Erythroblast (primary cell): ENCODE data around the gene LRIG1.

Source experiments
- DNase-seq, 2 experiments: peaks; one replicate each; lab custom pipeline; 2025; lab: John Stamatoyannopoulos, UW
- GATA1 ChIP-seq: IDR thresholded peaks from 2 replicates; pipeline ENCODE4 v1.6.1; 2011; ENCODE audit warnings: low read depth, mild to moderate bottlenecking, control low read depth, low read length, moderate library complexity
- POLR2A ChIP-seq: IDR thresholded peaks from 2 replicates; pipeline ENCODE4 v1.6.1; 2011; ENCODE audit warnings: mild to moderate bottlenecking, low read length

The LRIG1 gene

DNA sequence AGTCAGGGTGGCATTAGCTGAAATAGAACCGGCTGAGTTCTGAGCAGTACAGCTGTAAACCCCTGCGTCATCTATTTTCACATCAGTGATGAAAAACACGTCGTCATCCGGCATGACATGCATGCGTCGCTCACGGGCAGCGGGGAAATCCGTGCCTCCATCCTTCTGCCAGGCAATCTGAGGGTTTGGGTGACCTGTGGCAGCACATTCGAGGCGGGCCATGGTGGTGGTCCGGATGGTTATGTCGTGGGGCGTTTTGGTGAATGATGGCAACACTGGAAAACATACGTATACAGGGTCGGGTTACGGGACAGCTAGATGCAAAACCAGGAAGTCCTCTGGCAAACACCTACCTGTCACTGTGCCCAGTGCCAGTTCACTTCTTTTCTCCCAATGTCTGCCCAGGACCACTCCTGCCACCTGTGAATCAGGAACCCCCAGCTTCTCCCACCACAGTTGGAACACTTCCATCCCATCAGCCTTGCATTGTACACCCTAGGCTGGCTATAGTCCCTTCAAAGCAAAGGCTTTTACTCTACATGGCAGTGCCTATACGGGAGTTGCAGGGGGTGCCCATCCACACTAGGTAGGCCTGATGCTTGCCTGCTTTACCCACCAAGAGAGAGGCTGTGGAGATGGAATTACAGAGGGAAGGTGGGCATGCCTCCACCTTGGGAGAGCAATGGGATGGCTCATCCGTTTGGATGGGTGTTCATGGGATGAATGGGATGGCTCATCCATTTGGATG, 116.7 kb downstream of the LRIG1 start:
- TF ChIP-seq GATA1: no peak
- no peak for TF ChIP-seq POLR2A
- no peak for DNase-seq

DNA sequence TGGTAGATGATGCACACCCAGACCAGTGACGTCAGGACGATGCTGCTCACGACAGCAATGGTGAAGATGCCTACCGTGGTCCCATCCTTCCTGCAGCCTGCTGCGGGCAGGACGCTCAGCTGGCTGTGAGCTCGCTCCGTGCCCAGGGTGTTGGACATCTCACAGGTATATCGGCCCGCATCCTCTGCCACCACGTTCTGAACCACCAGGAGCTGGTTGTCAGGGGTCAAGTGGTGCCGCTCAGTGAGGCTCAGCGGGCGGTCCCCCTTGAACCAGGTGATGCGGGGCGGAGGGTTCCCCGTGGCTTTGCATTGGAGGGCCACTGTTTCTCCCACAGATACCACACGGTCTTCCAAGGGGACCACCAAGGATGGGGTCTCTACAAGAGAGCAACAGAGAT, 117.8 kb downstream of the LRIG1 start:
- TF ChIP-seq POLR2A (no peak), GATA1 (no peak)
- DNase-seq: no peak

DNA sequence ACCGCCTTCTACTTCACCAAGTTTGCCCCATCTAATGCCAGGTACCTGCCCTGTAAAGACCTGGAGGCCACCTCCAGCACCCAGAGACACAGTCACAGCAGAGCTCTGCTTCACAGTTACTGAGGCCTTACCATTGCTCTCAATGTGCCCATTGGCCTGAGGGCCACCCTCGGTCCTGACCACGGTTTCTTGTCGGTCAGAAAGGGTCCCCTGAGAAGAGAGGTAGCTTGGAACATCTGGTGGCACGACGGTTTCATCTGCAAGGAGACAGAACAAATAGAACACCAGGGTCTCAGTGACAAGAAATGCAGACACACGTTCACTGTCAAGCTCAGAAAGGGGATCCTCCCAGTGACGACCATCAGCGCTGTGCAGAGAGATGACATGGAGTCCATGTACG, 118.7 kb downstream of the LRIG1 start:
- no peak for TF ChIP-seq GATA1
- TF ChIP-seq POLR2A: no peak
- DNase-seq: no peak

GRCh38 chr3:66381626-66382025, 119.2 kb downstream of the LRIG1 start:
- TF ChIP-seq POLR2A (no peak), GATA1 (no peak)
- DNase-seq: no peak

DNA sequence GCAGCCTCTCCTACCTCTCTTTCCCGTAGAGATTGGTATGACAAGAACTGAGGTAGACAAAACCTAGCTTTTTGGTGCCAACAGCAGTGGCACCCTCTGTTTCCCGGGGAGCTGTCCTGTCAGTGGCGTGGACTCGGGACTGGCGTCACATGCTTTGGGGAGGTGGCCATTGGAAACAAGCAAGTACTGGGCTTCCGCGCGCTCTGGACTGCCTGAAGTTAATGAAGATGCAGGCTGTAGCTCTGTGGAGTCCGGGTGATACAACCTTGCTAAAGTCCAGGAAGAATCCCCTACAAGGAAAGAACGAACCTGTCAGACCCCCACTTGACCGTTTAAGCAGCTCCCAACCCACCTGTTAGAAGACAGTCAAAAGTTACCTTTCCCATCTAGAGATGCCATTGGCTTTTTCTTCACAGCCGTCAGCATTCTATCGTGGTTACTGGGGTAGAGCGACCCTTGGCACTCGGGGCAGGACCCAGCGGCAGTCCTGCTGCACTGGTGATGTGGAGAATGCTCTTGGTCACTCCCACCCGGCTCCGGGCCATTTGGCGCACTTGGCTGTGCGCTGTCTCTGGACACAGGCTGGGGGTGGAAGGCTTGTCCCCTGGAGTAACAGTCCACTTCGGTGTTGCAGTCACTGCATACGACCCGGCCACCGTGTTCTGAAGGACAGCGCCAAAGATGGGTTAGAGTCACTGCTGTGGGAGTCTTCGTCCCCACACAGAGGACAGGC, 120.5 kb downstream of the LRIG1 start:
- DNase-seq: no peak
- no peak for TF ChIP-seq POLR2A
- TF ChIP-seq GATA1: no peak

GRCh38 chr3:66379565-66379964, 121.3 kb downstream of the LRIG1 start:
- DNase-seq: no peak
- TF ChIP-seq GATA1: no peak
- TF ChIP-seq POLR2A: no peak

DNA sequence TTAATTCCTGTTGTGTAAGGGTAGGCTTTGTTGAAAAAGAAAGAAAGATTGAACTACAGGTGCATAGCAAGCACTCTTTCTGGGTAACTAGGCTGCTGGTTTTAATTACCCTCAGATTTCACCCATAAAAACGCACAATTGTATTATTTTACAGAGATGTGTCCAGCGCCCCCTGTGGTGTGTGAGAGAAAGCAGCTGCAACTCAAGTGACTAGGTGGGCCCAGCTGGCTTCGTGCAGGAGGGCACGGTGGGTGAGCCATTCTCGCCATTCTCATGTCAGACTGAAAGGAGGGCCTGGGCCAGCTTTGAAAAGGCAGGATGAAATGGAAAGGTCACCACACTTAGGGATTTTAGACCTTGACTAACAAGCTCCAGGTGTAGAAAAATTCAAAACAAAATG, 122.6 kb downstream of the LRIG1 start:
- DNase-seq: peak; percentile 14 to 39
- TF ChIP-seq GATA1: no peak
- TF ChIP-seq POLR2A: no peak

DNA sequence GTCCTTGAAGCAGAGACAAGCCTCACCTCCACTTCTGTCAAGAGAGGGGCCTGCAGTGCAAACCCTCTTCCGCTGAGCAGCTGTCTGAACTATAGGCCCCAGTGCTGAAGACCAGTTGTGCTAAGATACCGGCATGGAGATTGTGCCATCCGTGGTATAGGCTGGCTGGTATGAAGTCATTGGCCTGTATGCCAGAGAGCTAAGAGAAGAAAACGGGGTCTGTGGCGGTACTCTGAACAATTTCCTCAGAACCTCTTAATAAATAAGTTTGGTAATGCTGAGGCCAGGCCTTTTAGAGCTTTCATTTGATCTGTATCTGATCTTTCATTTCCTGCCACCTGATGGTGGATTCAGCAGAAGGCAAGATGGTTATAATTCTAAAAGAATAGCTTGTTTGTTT, 123.0 kb downstream of the LRIG1 start:
- no peak for TF ChIP-seq GATA1
- no peak for TF ChIP-seq POLR2A
- no peak for DNase-seq

DNA sequence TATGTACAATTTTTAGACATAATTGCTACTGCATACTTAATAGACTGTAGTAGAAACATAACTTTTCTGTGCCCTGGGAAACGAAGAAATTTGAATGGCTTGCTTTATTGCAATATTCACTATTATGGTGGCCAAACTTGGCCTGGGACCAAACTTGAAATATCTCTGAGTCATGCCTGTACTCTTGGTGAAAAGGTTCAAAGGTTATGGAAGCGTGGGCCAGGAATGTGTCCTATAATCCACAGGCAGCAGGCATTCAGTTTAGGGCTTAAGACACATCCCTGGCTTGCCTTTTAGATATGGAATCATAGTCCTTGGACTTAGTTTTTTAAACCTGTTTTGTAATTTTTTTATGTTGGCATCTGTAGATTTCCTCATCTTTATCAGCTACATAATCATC, 124.3 kb downstream of the LRIG1 start:
- no peak for TF ChIP-seq POLR2A
- no peak for TF ChIP-seq GATA1
- DNase-seq: peak in 1 of 2 experiments; percentile 4

DNA sequence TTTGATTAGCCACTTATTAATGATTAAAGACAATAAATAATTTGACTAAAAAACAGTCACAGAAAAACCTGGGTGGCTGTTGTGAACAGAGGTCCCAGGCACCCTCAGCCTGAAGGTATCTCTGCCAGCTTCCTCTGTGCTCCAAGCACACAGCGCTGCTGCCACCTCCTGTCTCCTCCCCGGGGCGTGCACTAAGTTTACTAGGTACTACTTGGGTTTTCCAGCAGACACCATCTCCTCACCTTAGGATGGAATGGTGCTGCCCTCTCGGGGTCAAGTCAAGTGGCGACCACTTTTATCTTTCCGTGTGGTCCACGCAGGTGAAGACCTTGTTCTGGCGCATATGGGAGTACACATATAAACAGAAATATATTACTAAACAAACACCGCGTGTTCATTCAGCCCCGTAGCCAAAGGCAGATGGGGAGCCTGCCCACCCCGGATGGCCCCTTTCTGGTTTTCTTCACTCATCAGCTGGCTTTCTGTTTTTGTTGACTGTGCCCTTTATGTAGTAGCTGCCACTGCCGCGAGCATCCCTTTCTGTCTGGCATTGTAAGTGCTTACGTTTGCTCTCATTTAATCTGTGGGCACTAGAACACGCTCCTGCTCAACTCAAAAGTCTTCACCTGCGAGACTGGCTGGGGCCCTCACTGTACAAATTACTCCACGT, 128.0 kb downstream of the LRIG1 start:
- DNase-seq: peak; percentile 6 to 9
- TF ChIP-seq GATA1 (no peak), POLR2A (no peak)

DNA sequence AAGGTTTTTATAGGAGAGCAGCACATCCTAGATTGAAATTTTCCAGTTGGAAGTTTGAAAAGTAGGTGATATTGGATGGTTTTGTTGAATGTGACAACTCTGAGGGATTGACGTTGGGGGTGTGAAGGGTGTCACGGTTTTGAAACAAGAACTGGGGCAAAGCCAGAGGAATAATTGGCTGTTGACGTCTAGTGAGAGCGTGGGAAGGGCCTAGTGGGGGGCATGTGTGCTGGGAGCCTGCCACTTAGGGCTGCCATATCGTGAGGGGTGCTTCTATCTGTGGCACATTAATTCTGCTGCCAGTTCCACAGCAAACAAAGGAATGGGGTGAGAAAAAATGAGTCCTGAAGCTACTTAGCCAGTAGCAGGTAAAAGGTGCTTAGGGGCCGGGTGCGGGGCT, 129.4 kb downstream of the LRIG1 start:
- no peak for TF ChIP-seq GATA1
- TF ChIP-seq POLR2A: no peak
- DNase-seq: no peak

- TF ChIP-seq POLR2A (no peak), GATA1 (no peak)
- no peak for DNase-seq
These were observed 130.6 kb downstream of the LRIG1 start for GRCh38 chr3:66370179-66370578.

GRCh38 chr3:66367979-66368378, 132.8 kb downstream of the LRIG1 start:
- no peak for DNase-seq
- TF ChIP-seq GATA1 (no peak), POLR2A (no peak)

DNA sequence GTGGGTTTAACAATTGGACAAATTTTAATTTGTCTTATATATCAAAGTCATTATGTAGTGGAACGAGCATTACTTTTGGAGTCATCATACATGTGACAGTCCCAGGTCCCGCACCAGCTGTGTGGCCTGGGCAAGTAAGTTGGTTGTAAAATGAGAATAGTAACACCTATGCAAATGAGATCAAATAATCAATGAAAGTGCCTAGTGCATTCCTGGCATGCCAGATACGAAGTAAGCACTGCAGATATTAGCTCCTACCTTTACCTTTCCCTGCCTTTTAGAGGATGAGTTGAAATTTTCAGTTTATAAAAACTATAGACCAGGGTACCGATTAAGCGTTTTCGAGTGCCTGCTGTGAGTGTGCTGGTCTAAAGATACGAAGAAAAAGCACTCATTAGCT, 134.1 kb downstream of the LRIG1 start:
- no peak for DNase-seq
- TF ChIP-seq POLR2A (no peak), GATA1 (no peak)
